Stimulated activated naive CD8-positive, alpha-beta T cell treated with anti-CD3 and anti-CD28 coated beads, Interleukin-15, amount 100 ng/mL, for 72 hours (primary cell): ENCODE data around the gene KCND2.
A peak's percentile ranks its signal among the peaks of the same experiment; 100 is the strongest.
"Not testable (repeated sequence)": the region's sequence is repeated elsewhere in the genome, so short reads cannot be mapped to it uniquely, and the experiment has no call there.

Experiments
- ATAC-seq: fragments of 150-1000 bp; cut with Tn5 transposase; 2 replicates; pipeline ENCODE4 v1.10.0; 2021; ENCODE audit warnings: mild to moderate bottlenecking, moderate library complexity
- DNase-seq, 2 donors: peaks; one replicate each; pipeline ENCODE4 v3.0.0; 2021 to 2022
- H3K27ac Mint-ChIP-seq, 2 donors: one replicate each; pipeline ENCODE4 v1.8.0; 2022; ENCODE audit warnings: mild to moderate bottlenecking in 2 of 2, mixed read lengths in 2 of 2, moderate library complexity in 2 of 2
- H3K27me3 Mint-ChIP-seq: one replicate; pipeline ENCODE4 v1.8.0; 2022; ENCODE audit warnings: mixed read lengths
- H3K4me1 Mint-ChIP-seq: one replicate; pipeline ENCODE4 v1.8.0; 2022; ENCODE audit warnings: mild to moderate bottlenecking, mixed read lengths
- H3K4me3 Mint-ChIP-seq, 2 donors: one replicate each; pipeline ENCODE4 v1.8.0; 2022; ENCODE audit warnings: mild to moderate bottlenecking in 2 of 2, mixed read lengths in 2 of 2, moderate library complexity in 1 of 2
- H3K9me3 Mint-ChIP-seq, 2 donors: one replicate each; pipeline ENCODE4 v1.8.0; 2022; ENCODE audit warnings: mixed read lengths in 2 of 2

KCND2 gene

DNA sequence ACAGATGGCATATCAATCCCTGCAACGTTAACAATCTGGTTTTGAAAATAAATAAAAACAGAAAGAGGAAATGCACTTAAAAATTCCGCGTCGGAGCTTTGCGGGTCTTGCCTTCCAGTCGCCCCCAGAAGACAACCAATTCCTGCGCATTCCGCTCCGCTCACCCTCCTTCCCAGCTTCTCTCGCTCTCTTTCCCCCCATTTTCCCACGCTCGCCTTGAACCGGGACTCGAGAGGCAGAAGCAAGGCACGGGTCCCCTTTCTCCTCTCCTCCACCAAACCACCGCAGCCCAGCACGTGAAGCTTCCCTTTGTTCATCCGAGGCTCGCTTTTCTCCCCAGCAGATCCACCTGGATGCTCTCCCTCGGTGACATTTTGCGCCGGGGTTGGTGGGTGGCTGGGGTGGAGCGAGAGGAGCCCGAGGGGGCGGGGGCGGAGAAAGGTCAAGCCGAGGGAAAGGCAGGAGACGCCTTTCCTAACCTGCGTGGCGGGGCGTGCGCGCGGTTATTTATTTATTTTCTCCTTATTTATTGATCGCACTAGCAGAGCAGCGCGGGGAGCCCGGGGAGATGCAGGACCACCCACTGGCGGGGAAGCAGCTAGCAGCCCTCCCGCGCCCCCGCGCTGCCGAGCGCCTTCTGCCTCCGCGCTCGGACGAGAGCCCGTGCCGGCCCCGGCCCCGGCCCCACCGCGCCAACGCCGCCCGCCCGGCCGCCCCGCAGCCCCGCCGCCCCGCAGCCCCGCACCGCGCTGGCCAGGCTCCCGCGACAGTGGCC is at the start of gene KCND2:
KCND2 (plus strand) TSS at position 475 of the 775 bp plus-strand sequence.
- H3K4me1 Mint-ChIP-seq: peaks cover 12% of the 10 kb centered on the region
- H3K27ac Mint-ChIP-seq: no peak within 1 kb of the TSS
- peak; percentile 42 for ATAC-seq
- peak within 1 kb of the TSS; percentile 56 to 77 for H3K4me3 Mint-ChIP-seq
- no peaks in the 10 kb centered on the region for H3K9me3 Mint-ChIP-seq
- H3K27me3 Mint-ChIP-seq: peaks cover 37% of the 10 kb centered on the region
- DNase-seq: no peak

DNA sequence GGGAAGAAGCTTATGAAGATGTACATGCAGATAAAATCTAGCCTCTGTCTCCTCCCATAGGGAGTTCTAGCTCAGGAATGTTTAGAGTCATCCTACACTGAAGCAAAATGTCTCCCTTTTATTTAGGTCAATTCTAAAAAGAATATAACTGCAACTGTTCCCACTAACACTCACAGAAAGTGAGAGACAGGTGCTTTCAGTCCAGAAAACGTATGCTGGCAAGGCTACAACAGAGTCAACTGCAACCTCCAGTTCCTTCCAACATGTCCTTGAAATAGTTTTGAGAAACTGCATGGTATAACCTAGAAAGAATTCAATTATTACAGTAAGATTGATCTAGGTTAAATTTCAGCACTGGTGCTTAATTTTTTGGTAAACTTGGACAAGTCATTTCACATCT is 46.8 kb upstream of the KCND2 start:
- DNase-seq (no peak), ATAC-seq (no peak)
- no peak overlapping the region for H3K27ac Mint-ChIP-seq
- H3K27me3 Mint-ChIP-seq: no peaks in the 10 kb centered on the region
- H3K4me3 Mint-ChIP-seq: no peak overlapping the region
- peaks cover 2 to 14% of the 10 kb centered on the region in 2 donors for H3K9me3 Mint-ChIP-seq
- H3K4me1 Mint-ChIP-seq: no peaks in the 10 kb centered on the region

DNA sequence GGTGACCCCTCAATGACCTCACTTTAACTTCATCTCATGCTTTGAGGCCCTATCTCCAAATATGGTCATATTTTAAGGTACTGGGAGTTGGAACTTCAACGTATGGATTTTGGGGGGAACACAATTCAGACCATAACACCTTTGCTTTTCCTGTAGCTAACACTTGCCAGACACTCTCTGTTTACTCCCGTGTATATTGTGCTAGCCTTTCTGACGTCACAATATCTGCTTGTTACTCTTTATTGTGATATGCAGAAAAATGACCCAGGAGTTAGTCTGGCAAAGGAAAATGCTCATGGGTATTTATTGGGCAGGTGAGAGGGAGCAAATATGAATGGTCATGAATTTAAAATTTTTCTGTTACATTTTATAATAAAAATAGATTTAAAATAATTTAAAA is 45.7 kb upstream of the KCND2 start:
- H3K9me3 Mint-ChIP-seq: peaks cover 7 to 18% of the 10 kb centered on the region in 2 donors
- DNase-seq (no peak), ATAC-seq (no peak)
- no peaks in the 10 kb centered on the region for H3K27me3 Mint-ChIP-seq
- no peaks in the 10 kb centered on the region for H3K4me1 Mint-ChIP-seq
- no peak overlapping the region for H3K27ac Mint-ChIP-seq
- H3K4me3 Mint-ChIP-seq: no peak overlapping the region

DNA sequence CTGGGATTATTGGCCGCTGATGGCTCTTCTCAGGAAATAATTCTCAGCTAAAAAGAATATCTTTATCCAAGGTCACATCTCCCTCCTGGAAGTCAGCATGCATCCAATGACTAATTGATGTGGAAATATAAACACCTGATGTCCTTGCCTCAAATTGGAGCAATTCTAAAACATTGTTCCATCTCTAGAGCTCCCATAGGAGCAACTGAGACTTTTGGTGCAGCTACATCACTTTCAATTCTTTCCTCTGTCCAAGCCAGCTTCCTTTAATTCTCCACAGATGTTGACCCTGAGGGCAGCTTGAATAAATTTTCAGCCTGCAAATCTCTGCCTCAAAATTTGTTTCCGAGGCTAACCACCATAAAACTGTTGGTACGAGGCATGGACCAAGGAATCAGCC is 43.9 kb upstream of the KCND2 start:
- ATAC-seq (no peak), DNase-seq (no peak)
- Mint-ChIP-seq H3K4me3 (no peak overlapping the region), H3K4me1 (no peaks in the 10 kb centered on the region), H3K27me3 (no peaks in the 10 kb centered on the region), H3K9me3 (peaks cover 7 to 18% of the 10 kb centered on the region in 2 donors), H3K27ac (no peak overlapping the region)

DNA sequence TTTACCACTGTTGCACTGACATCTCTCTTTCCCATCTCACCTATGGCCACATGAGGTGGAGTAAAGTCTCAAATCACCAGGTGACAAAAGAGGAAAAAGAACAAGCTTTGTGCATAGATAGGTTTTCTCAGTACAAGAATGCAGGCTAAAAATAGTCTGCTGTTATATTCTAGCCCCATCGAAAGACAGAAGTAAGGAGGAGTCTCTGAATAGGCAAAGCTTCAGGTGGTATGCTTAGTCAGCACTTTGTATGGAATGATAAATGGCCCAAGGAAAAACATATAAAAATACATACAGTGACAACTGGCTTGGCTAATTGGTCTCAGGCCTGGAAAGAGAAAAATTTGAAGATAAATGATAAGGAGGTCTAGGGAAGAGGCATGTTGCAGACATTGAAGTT is 39.6 kb upstream of the KCND2 start:
- H3K4me3 Mint-ChIP-seq: no peak overlapping the region
- H3K27me3 Mint-ChIP-seq: no peaks in the 10 kb centered on the region
- DNase-seq (no peak), ATAC-seq (no peak)
- peaks cover 15 to 18% of the 10 kb centered on the region in 2 donors for H3K9me3 Mint-ChIP-seq
- no peaks in the 10 kb centered on the region for H3K4me1 Mint-ChIP-seq
- H3K27ac Mint-ChIP-seq: no peak overlapping the region

DNA sequence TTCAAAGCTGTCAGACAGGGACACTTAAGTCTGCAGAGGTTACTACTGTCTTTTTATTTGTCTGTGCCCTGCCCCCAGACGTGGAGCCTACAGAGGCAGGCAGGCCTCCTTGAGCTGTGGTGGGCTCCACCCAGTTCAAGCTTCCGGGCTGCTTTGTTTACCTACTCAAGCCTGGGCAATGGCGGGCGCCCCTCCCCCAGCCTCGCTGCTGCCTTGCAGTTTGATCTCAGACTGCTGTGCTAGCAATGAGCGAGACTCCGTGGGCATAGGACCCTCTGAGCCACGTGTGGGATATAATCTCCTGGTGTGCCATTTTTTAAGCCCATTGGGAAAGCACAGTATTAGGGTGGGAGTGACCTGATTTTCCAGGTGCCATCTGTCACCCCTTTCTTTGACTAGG is 32.6 kb upstream of the KCND2 start:
- H3K27me3 Mint-ChIP-seq, H3K4me3 Mint-ChIP-seq, ATAC-seq, H3K27ac Mint-ChIP-seq, DNase-seq, H3K4me1 Mint-ChIP-seq: not testable (repeated sequence)
- H3K9me3 Mint-ChIP-seq: peaks cover 0 to 15% of the 10 kb centered on the region in 2 donors

DNA sequence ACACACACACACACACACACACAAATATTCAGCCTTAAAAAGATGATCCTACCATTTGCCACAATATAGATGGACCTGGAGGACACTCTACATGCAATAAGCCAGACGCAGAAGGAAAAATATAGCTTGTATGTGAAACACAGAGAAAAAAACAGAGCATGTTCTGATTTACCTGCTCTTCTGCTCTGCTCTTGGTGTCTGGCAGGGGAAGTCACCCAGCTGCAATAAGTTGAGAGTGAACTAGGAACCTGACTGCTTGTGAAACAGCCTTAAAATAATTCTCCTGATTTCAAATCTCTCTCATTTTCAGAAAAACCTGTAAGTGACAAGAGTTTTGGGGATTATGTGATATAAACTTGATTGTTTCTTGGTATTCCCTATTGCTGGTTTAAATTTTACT is 31.0 kb upstream of the KCND2 start:
- ATAC-seq (no peak), DNase-seq (no peak)
- no peaks in the 10 kb centered on the region for H3K27me3 Mint-ChIP-seq

DNA sequence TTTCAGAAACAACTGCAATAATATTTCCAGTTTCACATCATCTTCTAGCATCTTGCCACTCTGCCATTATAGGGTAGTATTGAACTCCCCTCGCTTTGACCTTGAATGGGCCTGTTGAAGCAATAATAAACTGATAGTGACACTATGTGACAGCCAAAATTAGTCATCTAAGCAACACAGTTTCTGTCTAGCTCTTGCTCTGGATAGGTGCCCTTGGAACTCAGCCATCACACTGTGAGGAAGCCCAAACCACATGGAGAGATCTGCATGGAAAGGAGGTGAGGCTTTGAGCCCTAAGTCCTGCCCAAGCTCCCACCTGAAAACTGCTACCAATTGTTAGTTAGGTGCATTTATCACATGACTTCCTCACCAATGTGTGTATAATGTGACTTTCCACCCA is 18.1 kb upstream of the KCND2 start:
- Mint-ChIP-seq H3K4me3 (no peak overlapping the region), H3K27ac (no peak overlapping the region), H3K9me3 (peaks cover 14 to 18% of the 10 kb centered on the region in 2 donors), H3K4me1 (no peaks in the 10 kb centered on the region), H3K27me3 (no peaks in the 10 kb centered on the region)
- ATAC-seq: no peak
- no peak for DNase-seq

More for the DNA sequence above, 31.0 kb upstream of the KCND2 start:
- Mint-ChIP-seq H3K27ac (no peak overlapping the region), H3K4me3 (no peak overlapping the region), H3K4me1 (no peaks in the 10 kb centered on the region), H3K9me3 (peaks cover 0 to 15% of the 10 kb centered on the region in 2 donors)

DNA sequence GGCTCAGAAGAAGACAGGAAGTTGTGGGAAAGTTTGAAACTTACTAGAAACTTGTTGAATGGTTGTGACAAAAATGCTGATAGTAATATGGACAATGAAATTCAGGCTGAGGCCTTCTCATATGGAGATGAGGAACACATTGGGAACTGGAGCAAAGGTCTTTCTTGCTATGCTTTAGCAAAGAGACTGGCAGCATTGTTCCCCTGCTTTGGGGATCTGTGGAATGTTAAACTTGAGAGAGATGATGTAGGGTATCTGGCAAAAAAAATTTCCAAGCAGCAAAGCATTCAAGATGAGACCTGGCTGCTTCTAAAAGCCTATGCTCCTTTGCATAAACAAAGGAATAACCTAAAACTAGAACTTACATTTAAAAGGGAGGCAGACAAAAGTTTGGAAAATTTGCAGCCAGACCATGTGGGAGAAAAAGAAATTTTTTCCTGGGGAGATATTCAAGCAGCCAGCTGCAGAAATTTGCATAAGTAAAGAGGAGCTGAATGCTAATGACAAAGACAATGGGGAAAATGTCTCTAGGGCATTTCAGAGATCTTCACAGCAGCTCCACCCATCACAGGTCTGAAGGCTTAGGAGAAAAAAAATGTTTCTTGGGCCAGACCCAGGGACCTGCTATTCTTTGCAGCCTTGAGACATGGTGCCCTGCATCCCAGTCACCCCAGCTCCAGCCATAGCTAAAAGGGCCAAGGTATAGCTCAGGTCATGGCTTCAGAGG is 16.5 kb upstream of the KCND2 start:
- Mint-ChIP-seq H3K4me3 (no peak overlapping the region), H3K27me3 (no peaks in the 10 kb centered on the region), H3K4me1 (no peaks in the 10 kb centered on the region), H3K27ac (no peak overlapping the region), H3K9me3 (peaks cover 14 to 18% of the 10 kb centered on the region in 2 donors)
- DNase-seq (no peak), ATAC-seq (no peak)

DNA sequence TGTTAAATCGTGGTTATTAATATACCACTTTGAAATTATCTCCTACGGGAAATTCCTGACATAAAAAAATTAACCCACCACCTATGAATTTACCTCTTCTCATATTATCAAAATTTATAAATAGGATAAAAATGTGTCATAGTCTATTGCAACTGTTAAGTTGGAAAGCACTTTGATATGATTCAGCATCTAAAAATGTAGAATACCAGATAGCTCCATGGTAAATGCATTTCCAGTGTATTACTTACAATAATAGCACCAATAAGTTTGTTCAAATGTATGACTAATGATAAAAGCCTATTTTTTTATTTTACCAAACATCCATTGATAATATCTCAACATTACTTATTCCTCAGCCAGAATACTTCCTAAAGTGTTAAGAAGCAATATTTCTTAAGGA is 13.6 kb upstream of the KCND2 start:
- Mint-ChIP-seq H3K9me3 (peaks cover 11 to 14% of the 10 kb centered on the region in 2 donors), H3K4me3 (no peak overlapping the region), H3K4me1 (no peaks in the 10 kb centered on the region), H3K27me3 (no peaks in the 10 kb centered on the region), H3K27ac (no peak overlapping the region)
- ATAC-seq (no peak), DNase-seq (no peak)

DNA sequence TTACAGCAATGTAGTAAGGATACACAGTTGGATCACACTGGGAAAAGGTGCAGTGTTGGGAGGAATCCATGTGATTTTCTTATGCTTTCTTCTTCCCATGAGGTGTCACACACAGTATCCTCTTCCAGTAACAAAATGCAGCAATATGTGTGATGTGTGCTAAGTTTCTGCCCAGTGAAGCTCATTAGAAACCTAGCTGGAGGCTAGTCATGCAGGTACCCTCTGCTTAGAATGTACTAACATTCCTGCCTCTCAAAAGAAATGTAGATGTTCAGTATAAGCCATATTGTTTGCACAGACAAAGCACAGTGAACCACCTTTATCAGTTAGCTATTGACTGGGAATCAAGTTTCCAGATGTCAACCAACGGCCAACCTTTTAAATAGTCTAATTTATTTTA is 12.9 kb upstream of the KCND2 start:
- no peak for DNase-seq
- H3K27ac Mint-ChIP-seq: no peak overlapping the region
- H3K9me3 Mint-ChIP-seq: peaks cover 10 to 14% of the 10 kb centered on the region in 2 donors
- no peak for ATAC-seq
- no peaks in the 10 kb centered on the region for H3K27me3 Mint-ChIP-seq
- no peak overlapping the region for H3K4me3 Mint-ChIP-seq
- H3K4me1 Mint-ChIP-seq: no peaks in the 10 kb centered on the region

DNA sequence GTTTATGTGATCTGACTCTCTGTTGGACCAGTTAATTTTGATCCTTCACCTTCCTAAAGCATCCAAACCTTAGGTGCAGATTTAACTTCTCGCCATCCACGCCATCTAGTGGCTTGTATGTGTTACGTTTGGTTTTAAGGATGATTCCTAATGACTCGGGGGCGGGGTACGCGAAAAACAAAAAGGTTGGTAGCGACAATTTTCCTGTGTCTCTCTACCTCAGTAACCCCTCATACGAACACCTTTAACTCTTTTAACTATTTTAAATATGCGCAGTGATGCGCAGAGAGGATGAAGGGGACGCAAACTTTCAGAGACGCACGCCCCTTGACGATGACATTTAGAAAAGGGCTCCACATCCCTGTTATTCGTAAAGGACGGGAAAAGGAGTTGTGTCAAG is 714 bp upstream of the KCND2 start:
- no peak for DNase-seq
- peaks cover 37% of the 10 kb centered on the region for H3K27me3 Mint-ChIP-seq
- no peak overlapping the region for H3K27ac Mint-ChIP-seq
- no peak for ATAC-seq
- H3K9me3 Mint-ChIP-seq: no peaks in the 10 kb centered on the region
- peaks cover 12% of the 10 kb centered on the region for H3K4me1 Mint-ChIP-seq
- peak overlapping the region in 1 of 2 donors; percentile 13 for H3K4me3 Mint-ChIP-seq

DNA sequence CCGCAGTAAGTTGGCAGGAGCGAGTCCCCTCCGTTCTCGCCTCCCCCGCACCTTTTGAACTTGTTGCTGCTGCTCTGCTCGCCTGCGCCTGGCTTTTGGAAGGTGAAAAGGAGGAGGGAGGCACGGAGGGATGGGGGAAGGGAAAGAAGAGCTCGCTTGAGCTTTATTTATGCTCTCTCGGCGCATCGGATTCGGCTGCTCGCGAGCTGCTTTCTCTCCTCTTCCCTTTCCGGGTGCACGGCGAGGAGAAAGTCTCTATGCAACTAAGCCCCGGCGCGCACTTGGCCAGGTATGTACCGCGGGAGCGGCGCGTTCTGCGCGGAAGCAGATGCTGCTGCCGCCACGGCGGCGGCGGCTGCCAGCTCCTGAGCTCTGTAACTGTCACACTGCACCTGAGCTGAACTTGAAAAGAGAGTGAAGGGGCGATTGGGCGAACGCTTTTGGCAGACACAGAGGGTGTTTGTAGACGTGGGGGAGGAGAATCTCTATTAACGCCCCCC is 551 bp downstream of the KCND2 start:
- H3K4me3 Mint-ChIP-seq: peak overlapping the region; percentile 56 to 77
- peaks cover 12% of the 10 kb centered on the region for H3K4me1 Mint-ChIP-seq
- no peak overlapping the region for H3K27ac Mint-ChIP-seq
- DNase-seq: no peak
- peaks cover 37% of the 10 kb centered on the region for H3K27me3 Mint-ChIP-seq
- no peaks in the 10 kb centered on the region for H3K9me3 Mint-ChIP-seq
- ATAC-seq: peak; percentile 45

DNA sequence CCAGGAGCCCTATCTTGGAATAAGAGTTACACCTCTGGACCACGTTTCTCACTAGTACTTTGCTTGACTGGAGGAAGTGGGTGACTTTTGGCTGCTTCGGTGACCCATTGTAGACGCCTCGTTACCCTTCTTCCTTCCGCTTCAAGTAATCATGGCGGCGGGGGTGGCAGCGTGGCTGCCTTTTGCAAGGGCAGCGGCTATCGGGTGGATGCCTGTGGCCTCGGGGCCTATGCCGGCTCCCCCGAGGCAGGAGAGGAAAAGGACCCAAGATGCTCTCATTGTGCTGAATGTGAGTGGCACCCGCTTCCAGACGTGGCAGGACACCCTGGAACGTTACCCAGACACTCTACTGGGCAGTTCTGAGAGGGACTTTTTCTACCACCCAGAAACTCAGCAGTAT is 1.5 kb downstream of the KCND2 start:
- DNase-seq (no peak), ATAC-seq (no peak)
- Mint-ChIP-seq H3K9me3 (no peaks in the 10 kb centered on the region), H3K27me3 (peaks cover 37% of the 10 kb centered on the region), H3K4me1 (peaks cover 12% of the 10 kb centered on the region), H3K4me3 (no peak overlapping the region), H3K27ac (no peak overlapping the region)

DNA sequence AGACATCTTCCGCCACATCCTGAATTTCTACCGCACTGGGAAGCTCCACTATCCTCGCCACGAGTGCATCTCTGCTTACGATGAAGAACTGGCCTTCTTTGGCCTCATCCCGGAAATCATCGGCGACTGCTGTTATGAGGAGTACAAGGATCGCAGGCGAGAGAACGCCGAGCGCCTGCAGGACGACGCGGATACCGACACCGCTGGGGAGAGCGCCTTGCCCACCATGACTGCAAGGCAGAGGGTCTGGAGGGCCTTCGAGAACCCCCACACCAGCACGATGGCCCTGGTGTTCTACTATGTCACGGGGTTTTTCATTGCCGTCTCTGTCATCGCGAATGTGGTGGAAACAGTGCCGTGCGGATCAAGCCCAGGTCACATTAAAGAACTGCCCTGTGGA is 1.9 kb downstream of the KCND2 start:
- H3K9me3 Mint-ChIP-seq: no peaks in the 10 kb centered on the region
- no peak for ATAC-seq
- H3K27ac Mint-ChIP-seq: no peak overlapping the region
- H3K4me1 Mint-ChIP-seq: peaks cover 12% of the 10 kb centered on the region
- H3K27me3 Mint-ChIP-seq: peaks cover 37% of the 10 kb centered on the region
- no peak for DNase-seq
- no peak overlapping the region for H3K4me3 Mint-ChIP-seq

DNA sequence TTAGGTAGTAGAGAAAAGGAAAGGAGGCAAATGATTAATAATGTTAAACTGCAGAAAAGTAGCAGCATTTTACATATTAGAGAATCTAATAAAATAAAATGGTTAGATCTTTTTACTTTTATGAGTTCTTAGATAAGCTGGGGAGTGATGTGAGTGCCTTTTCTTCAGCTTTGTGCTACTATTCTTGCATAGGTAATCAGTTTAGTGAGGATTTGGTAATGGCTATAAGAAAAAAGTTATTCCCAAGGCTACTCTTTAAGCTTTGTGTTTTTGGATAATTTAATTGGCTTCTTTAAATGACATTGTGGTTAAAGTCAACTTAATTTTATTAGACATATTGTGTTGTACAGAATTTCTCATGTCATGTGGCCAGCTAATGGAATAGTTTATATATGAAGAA is 3.7 kb downstream of the KCND2 start:
- Mint-ChIP-seq H3K4me3 (no peak overlapping the region), H3K27ac (no peak overlapping the region), H3K4me1 (peaks cover 12% of the 10 kb centered on the region), H3K27me3 (peaks cover 36% of the 10 kb centered on the region), H3K9me3 (no peaks in the 10 kb centered on the region)
- ATAC-seq (no peak), DNase-seq (no peak)
